ENCODE data around the gene EIF2S3.

EIF2S3 gene

DNA sequence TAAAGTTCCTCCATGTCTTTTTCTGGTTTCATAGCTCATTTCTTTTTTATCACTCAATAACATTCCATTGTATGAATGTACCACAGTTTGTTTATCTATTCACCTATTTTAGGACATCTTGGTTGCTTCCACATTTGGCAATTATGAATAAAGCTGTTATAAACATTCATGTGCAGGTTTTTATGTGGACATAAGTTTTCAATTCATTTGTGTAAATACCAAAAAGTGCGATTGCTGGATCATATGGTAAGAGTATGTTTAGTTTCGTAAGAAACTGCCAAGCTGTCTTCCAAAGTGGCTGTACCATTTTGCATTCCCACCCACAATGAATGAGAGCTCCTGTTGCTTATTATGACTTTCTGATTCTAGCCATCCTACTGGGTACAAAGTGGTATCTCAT, 58.4 kb downstream of the EIF2S3 start (continued):
- TF ChIP-seq, protein P1, sequence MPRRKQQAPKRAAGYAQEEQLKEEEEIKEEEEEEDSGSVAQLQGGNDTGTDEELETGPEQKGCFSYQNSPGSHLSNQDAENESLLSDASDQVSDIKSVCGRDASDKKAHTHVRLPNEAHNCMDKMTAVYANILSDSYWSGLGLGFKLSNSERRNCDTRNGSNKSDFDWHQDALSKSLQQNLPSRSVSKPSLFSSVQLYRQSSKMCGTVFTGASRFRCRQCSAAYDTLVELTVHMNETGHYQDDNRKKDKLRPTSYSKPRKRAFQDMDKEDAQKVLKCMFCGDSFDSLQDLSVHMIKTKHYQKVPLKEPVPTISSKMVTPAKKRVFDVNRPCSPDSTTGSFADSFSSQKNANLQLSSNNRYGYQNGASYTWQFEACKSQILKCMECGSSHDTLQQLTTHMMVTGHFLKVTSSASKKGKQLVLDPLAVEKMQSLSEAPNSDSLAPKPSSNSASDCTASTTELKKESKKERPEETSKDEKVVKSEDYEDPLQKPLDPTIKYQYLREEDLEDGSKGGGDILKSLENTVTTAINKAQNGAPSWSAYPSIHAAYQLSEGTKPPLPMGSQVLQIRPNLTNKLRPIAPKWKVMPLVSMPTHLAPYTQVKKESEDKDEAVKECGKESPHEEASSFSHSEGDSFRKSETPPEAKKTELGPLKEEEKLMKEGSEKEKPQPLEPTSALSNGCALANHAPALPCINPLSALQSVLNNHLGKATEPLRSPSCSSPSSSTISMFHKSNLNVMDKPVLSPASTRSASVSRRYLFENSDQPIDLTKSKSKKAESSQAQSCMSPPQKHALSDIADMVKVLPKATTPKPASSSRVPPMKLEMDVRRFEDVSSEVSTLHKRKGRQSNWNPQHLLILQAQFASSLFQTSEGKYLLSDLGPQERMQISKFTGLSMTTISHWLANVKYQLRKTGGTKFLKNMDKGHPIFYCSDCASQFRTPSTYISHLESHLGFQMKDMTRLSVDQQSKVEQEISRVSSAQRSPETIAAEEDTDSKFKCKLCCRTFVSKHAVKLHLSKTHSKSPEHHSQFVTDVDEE (CRISPR knock-in tag; IDR thresholded peaks at IDR 0.05): no peak
- TF ChIP-seq ZC3H10 (CRISPR knock-in tag; IDR thresholded peaks at IDR 0.05): no peak

DNA sequence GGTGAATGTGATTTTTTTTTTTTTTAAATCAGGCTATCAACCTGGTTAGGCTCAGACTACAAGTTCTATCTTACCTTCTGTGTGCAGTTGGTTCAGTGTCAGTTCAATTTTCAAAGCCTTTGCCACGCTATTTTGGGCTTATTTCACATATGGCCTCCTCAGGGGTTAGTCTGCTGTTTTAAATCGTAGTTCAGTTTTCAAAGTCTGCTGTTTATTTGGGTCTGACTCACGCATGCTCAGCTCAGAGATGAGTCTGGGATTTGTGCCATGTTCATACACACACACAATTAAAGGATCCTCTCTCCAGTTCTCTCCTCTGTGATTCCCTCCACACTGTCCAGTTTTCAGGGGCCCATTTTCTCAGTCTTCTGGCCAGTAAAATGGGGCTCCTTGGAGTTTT, 62.5 kb downstream of the EIF2S3 start:
- ATAC-seq: peak; percentile 95
- TF ChIP-seq TCF4 (CRISPR knock-in tag; IDR thresholded peaks at IDR 0.05; ENCODE audit: borderline replicate concordance) (no peak), OSR1 (CRISPR knock-in tag; IDR thresholded peaks at IDR 0.05) (no peak), ZFP3 (CRISPR knock-in tag; IDR thresholded peaks at IDR 0.05) (no peak), ARNTL (CRISPR knock-in tag; IDR thresholded peaks at IDR 0.05; ENCODE audit: borderline replicate concordance, low read depth) (no peak), ISL1 (CRISPR knock-in tag; IDR thresholded peaks at IDR 0.05) (no peak), RARB (CRISPR knock-in tag; IDR thresholded peaks at IDR 0.05) (no peak)
- TF ChIP-seq, protein P2, sequence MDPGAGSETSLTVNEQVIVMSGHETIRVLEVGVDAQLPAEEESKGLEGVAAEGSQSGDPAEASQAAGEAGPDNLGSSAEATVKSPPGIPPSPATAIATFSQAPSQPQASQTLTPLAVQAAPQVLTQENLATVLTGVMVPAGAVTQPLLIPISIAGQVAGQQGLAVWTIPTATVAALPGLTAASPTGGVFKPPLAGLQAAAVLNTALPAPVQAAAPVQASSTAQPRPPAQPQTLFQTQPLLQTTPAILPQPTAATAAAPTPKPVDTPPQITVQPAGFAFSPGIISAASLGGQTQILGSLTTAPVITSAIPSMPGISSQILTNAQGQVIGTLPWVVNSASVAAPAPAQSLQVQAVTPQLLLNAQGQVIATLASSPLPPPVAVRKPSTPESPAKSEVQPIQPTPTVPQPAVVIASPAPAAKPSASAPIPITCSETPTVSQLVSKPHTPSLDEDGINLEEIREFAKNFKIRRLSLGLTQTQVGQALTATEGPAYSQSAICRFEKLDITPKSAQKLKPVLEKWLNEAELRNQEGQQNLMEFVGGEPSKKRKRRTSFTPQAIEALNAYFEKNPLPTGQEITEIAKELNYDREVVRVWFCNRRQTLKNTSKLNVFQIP (CRISPR knock-in tag; IDR thresholded peaks at IDR 0.05; ENCODE audit: borderline replicate concordance, low read depth): no peak

DNA sequence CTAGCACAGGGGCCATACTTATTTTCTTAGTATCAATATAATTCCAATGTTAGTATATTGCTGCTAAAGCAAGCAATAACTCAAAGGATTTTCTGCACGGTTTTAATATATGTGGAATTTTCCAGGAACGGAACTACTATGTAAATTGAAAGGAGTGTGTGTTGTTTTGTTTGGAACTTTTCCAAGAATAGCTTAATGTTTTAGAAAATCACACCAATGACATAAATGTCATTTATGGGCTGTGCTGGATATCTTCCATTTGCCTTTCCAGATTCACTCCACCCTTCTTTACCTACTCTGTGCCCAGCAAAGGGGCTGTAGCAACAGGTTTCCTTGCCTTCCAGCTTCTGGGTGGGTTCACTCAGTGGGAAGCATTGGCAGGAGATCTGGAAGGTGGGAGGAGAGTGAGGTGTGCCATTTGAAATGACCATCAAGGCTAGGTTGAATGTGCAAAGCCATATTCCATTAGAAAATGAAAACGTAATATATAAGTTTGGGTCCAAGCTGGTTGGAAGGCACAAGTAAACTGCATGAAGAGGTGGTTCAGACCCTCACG, 69.6 kb downstream of the EIF2S3 start:
- TF ChIP-seq SNAI2 (CRISPR knock-in tag; IDR thresholded peaks at IDR 0.05) (no peak), RARB (CRISPR knock-in tag; IDR thresholded peaks at IDR 0.05) (no peak), ZNF8 (CRISPR knock-in tag; IDR thresholded peaks at IDR 0.05) (no peak), ZC3H10 (CRISPR knock-in tag; IDR thresholded peaks at IDR 0.05) (no peak), ISL1 (CRISPR knock-in tag; IDR thresholded peaks at IDR 0.05) (no peak)
- TF ChIP-seq, protein P2 (CRISPR knock-in tag; IDR thresholded peaks at IDR 0.05; ENCODE audit: borderline replicate concordance, low read depth): no peak
- TF ChIP-seq, protein P1 (CRISPR knock-in tag; IDR thresholded peaks at IDR 0.05): no peak
- TF ChIP-seq, protein P3, sequence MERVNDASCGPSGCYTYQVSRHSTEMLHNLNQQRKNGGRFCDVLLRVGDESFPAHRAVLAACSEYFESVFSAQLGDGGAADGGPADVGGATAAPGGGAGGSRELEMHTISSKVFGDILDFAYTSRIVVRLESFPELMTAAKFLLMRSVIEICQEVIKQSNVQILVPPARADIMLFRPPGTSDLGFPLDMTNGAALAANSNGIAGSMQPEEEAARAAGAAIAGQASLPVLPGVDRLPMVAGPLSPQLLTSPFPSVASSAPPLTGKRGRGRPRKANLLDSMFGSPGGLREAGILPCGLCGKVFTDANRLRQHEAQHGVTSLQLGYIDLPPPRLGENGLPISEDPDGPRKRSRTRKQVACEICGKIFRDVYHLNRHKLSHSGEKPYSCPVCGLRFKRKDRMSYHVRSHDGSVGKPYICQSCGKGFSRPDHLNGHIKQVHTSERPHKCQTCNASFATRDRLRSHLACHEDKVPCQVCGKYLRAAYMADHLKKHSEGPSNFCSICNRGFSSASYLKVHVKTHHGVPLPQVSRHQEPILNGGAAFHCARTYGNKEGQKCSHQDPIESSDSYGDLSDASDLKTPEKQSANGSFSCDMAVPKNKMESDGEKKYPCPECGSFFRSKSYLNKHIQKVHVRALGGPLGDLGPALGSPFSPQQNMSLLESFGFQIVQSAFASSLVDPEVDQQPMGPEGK (CRISPR knock-in tag; IDR thresholded peaks at IDR 0.05; ENCODE audit: borderline replicate concordance): no peak
- ATAC-seq: no peak

DNA sequence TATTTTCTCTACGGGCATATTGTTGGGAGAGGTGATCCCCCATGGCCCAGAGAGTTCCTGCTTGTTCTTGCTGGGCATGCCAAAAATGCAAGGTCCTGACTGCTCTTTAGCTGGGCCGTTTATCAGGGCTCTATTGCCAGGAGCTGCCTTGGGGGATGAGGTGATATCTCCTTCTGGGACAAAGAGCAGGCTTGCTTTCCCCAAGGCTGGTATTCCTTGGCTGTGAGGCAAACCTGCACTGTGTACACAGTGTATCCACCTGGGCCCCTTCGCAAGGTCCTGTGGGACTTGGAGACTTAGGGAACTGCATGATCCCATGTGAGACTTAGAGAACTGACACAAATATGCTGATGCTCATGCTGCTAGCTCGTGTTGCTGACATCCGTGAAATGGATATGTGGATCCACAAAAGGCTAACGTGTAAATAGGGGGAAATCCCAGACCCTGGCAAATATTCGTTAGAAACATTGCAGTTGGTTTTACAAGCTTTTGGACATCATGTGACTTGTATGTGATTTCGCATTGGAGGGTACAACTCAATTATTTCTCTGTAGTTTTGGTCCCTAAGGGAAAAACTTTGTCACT, 70.4 kb downstream of the EIF2S3 start:
- ATAC-seq: no peak; the same call in 1 of the 3 replicates
- TF ChIP-seq GLIS3 (CRISPR knock-in tag; IDR thresholded peaks at IDR 0.05) (no peak), ARNTL (CRISPR knock-in tag; IDR thresholded peaks at IDR 0.05; ENCODE audit: borderline replicate concordance, low read depth) (no peak), ZFP3 (CRISPR knock-in tag; IDR thresholded peaks at IDR 0.05) (no peak), SNAI2 (CRISPR knock-in tag; IDR thresholded peaks at IDR 0.05) (no peak), CSDC2 (CRISPR knock-in tag; IDR thresholded peaks at IDR 0.05) (no peak), OSR1 (CRISPR knock-in tag; IDR thresholded peaks at IDR 0.05) (no peak), TCF4 (CRISPR knock-in tag; IDR thresholded peaks at IDR 0.05; ENCODE audit: borderline replicate concordance) (no peak), ISL1 (CRISPR knock-in tag; IDR thresholded peaks at IDR 0.05) (no peak), ZC3H10 (CRISPR knock-in tag; IDR thresholded peaks at IDR 0.05) (no peak), ZNF70 (CRISPR knock-in tag; IDR thresholded peaks at IDR 0.05) (no peak), ZNF565 (CRISPR knock-in tag; conservative IDR thresholded peaks at IDR 0.05; ENCODE audit: low read depth) (no peak), ZNF8 (CRISPR knock-in tag; IDR thresholded peaks at IDR 0.05) (no peak), ZFP30 (CRISPR knock-in tag; IDR thresholded peaks at IDR 0.05) (no peak), RARB (CRISPR knock-in tag; IDR thresholded peaks at IDR 0.05) (no peak)
- TF ChIP-seq, protein P4, sequence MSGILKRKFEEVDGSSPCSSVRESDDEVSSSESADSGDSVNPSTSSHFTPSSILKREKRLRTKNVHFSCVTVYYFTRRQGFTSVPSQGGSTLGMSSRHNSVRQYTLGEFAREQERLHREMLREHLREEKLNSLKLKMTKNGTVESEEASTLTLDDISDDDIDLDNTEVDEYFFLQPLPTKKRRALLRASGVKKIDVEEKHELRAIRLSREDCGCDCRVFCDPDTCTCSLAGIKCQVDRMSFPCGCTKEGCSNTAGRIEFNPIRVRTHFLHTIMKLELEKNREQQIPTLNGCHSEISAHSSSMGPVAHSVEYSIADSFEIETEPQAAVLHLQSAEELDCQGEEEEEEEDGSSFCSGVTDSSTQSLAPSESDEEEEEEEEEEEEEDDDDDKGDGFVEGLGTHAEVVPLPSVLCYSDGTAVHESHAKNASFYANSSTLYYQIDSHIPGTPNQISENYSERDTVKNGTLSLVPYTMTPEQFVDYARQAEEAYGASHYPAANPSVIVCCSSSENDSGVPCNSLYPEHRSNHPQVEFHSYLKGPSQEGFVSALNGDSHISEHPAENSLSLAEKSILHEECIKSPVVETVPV (CRISPR knock-in tag; IDR thresholded peaks at IDR 0.05): no peak
- TF ChIP-seq, protein P2 (CRISPR knock-in tag; IDR thresholded peaks at IDR 0.05; ENCODE audit: borderline replicate concordance, low read depth): no peak

Data from SK-N-SH treated with all-trans-retinoic acid at 6 μM for 48 hours (cell line).